AG09319 (cell line): Measurements from ENCODE around the gene UPF3A.
A peak's percentile ranks its signal among the peaks of the same experiment; 100 is the strongest.
"Not testable (repeated sequence)": the region's sequence is repeated elsewhere in the genome, so short reads cannot be mapped to it uniquely, and the experiment has no call there.

ENCODE experiments used
- DNase-seq: peaks from one replicate; pipeline ENCODE4 v3.0.0-alpha.2; 2010; ENCODE audit warnings: low read depth; ENCODE audit errors: extremely low read depth
- TF ChIP-seq, protein P1 (sequence below): IDR thresholded peaks from 2 replicates; pipeline ENCODE4 v1.5.1; 2011; ENCODE audit warnings: low read depth, mild to moderate bottlenecking, inconsistent platforms, low read length, moderate library complexity

UPF3A gene

GRCh38 chr13:114237415-114238112 lies 43.8 kb upstream of the UPF3A start:
- TF ChIP-seq, protein P1, sequence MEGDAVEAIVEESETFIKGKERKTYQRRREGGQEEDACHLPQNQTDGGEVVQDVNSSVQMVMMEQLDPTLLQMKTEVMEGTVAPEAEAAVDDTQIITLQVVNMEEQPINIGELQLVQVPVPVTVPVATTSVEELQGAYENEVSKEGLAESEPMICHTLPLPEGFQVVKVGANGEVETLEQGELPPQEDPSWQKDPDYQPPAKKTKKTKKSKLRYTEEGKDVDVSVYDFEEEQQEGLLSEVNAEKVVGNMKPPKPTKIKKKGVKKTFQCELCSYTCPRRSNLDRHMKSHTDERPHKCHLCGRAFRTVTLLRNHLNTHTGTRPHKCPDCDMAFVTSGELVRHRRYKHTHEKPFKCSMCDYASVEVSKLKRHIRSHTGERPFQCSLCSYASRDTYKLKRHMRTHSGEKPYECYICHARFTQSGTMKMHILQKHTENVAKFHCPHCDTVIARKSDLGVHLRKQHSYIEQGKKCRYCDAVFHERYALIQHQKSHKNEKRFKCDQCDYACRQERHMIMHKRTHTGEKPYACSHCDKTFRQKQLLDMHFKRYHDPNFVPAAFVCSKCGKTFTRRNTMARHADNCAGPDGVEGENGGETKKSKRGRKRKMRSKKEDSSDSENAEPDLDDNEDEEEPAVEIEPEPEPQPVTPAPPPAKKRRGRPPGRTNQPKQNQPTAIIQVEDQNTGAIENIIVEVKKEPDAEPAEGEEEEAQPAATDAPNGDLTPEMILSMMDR: no peak
- DNase-seq: no peak

DNA sequence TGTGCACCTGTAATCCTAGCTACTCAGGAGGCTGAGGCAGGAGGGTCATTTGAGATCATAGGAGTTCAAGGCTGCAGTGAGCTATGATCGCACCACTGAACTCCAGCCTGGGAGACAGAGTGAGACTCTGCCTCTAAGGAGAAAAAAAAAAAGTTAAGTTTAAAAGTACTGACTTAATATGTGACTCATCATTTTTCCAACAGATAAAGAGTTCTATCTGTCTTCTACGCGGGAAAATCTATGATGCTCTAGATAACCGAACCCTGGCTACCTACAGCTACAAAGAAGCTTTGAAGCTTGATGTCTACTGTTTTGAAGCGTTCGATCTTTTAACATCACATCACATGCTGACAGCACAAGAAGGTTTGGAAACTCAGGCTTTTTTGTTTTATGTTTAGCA lies 39.5 kb upstream of the UPF3A start:
- TF ChIP-seq, protein P1: no peak

GRCh38 chr13:114243971-114244370 lies 37.4 kb upstream of the UPF3A start:
- TF ChIP-seq, protein P1: no peak
- no peak for DNase-seq

More for the DNA sequence above, 39.5 kb upstream of the UPF3A start:
- no peak for DNase-seq

- TF ChIP-seq, protein P1: no peak
- DNase-seq: no peak
Measured at GRCh38 chr13:114244637-114245036, 36.8 kb upstream of the UPF3A start.

- TF ChIP-seq, protein P1: no peak
- peak; percentile 19 for DNase-seq
Measured at GRCh38 chr13:114248011-114248410, 33.4 kb upstream of the UPF3A start.

DNA sequence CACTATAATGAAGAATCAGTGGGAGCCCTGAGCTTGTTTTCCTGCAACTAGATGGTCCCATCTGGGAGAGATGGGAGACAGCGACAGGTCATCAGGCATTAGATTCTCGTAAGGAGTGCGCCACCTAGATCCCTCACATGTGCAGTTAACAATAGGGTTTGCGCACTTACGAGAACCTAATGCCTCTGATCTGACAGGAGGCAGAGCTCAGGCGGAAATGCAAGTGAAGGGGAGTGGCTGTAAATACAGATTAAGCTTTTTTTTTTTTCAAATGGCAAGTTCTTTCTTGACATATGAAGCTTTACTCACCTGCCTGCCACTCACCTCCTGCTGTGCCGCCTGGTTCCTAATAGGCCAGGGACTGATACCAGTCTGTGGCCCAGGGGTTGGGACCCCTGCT lies 32.3 kb upstream of the UPF3A start:
- DNase-seq: no peak
- TF ChIP-seq, protein P1: no peak

DNA sequence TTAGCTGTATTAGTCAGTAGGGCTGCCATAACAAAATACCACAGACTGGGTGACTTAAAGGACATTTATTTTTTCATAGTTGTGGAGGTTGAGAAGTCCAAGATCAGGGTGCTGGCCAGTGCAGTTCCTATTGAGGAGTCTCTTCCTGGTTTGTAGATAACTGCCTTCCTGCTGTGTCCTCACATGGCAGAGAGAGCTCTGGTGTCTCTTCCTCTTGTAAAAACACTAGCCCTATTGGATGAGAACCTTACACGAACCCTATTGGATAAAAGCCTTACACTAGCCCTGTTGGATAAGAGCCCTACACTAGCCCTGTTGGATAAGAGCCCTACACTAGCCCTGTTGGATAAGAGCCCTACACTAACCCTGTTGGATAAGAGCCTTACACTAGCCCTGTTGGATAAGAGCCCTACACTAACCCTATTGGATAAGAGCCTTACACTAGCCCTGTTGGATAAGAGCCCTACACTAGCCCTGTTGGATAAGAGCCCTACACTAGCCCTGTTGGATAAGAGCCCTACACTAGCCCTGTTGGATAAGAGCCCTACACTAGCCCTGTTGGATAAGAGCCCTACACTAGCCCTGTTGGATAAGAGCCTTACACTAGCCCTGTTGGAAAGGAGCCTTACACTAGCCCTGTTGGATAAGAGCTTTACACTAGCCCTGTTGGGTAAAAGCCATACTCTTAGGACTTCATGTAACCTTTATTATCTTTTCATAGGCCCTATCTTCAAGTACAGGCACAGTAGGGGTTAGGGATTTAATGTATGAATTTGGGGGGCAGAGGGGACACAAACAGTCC lies 29.6 kb upstream of the UPF3A start:
- not testable (repeated sequence) for DNase-seq
